ENCODE measurements around the gene SSX7.
"Not testable (repeated sequence)": the region's sequence is repeated elsewhere in the genome, so short reads cannot be mapped to it uniquely, and the experiment has no call there.

DNA sequence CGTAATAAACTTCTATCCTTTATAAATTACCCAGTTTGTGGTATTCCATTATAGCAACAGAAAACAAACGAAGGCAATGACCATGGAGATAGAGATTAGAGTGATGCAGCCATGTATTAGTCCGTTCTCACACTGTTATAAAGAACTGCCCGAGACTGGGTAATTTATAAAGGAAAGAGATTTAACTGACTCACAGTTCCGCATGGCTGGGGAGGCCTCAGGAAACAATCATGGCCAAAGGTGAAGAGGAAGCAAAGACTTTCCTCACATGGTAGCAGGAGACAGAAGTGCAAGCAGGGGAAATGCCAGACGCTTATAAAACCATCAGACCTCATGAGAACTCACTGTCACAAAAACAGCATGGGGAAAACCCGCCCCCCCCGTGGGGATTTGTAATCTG, 34.0 kb downstream of the SSX7 start:
- TF ChIP-seq POLR2A (IDR thresholded peaks at IDR 0.05): not testable (repeated sequence)
- TF ChIP-seq, protein P1, sequence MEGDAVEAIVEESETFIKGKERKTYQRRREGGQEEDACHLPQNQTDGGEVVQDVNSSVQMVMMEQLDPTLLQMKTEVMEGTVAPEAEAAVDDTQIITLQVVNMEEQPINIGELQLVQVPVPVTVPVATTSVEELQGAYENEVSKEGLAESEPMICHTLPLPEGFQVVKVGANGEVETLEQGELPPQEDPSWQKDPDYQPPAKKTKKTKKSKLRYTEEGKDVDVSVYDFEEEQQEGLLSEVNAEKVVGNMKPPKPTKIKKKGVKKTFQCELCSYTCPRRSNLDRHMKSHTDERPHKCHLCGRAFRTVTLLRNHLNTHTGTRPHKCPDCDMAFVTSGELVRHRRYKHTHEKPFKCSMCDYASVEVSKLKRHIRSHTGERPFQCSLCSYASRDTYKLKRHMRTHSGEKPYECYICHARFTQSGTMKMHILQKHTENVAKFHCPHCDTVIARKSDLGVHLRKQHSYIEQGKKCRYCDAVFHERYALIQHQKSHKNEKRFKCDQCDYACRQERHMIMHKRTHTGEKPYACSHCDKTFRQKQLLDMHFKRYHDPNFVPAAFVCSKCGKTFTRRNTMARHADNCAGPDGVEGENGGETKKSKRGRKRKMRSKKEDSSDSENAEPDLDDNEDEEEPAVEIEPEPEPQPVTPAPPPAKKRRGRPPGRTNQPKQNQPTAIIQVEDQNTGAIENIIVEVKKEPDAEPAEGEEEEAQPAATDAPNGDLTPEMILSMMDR (IDR thresholded peaks at IDR 0.05 in 4 of 5, conservative IDR thresholded peaks at IDR 0.05 in 1 of 5): not testable (repeated sequence)
